Skeletal muscle satellite cell (primary cell): Measurements from ENCODE around the gene SSTR5.

Experiments used
- H3K27me3 ChIP-seq: 2 replicates; pipeline ENCODE4 v1.7.0; 2013; ENCODE audit warnings: low read length; ENCODE audit not compliant: control insufficient read depth, insufficient read depth
- H3K36me3 ChIP-seq: 2 replicates; pipeline ENCODE4 v1.7.0; 2013; ENCODE audit warnings: mild to moderate bottlenecking, control low read depth, low read length; ENCODE audit not compliant: insufficient read depth
- H3K4me1 ChIP-seq: 2 replicates; pipeline ENCODE4 v1.7.0; 2013; ENCODE audit warnings: low read length; ENCODE audit not compliant: control insufficient read depth, insufficient read depth
- H3K4me2 ChIP-seq: 2 replicates; pipeline ENCODE4 v1.7.0; 2013; ENCODE audit warnings: mild to moderate bottlenecking, low read length
- H3K4me3 ChIP-seq: 2 replicates; pipeline ENCODE4 v1.7.0; 2013; ENCODE audit warnings: low read length
- H3K9ac ChIP-seq: 2 replicates; pipeline ENCODE4 v1.7.0; 2013; ENCODE audit warnings: mild to moderate bottlenecking, low read depth, low read length, moderate library complexity
- H3K9me3 ChIP-seq: replicated peaks from 2 replicates; pipeline ENCODE4 v1.7.0; 2013; ENCODE audit warnings: mild to moderate bottlenecking, control low read depth, low read length

Gene SSTR5

GRCh38 chr16:1103636-1103980, 31.1 kb downstream of the SSTR5 start:
- H3K4me1 ChIP-seq: peaks cover 2% of the 10 kb centered on the region
- H3K36me3 ChIP-seq: no peaks in the 10 kb centered on the region
- no peak overlapping the region for H3K4me3 ChIP-seq
- H3K27me3 ChIP-seq: peaks cover 32% of the 10 kb centered on the region
- no peaks in the 10 kb centered on the region for H3K9me3 ChIP-seq
- no peak overlapping the region for H3K4me2 ChIP-seq
- no peak overlapping the region for H3K9ac ChIP-seq

GRCh38 chr16:1105888-1106620, 33.5 kb downstream of the SSTR5 start:
- Histone ChIP-seq H3K4me3 (no peak overlapping the region), H3K4me1 (peaks cover 2% of the 10 kb centered on the region), H3K27me3 (peaks cover 54% of the 10 kb centered on the region), H3K4me2 (no peak overlapping the region), H3K9me3 (no peaks in the 10 kb centered on the region), H3K36me3 (no peaks in the 10 kb centered on the region), H3K9ac (no peak overlapping the region)

- H3K4me1 ChIP-seq: peaks cover 2% of the 10 kb centered on the region
- H3K9me3 ChIP-seq: no peaks in the 10 kb centered on the region
- no peaks in the 10 kb centered on the region for H3K36me3 ChIP-seq
- peaks cover 57% of the 10 kb centered on the region for H3K27me3 ChIP-seq
- no peak overlapping the region for H3K9ac ChIP-seq
- H3K4me2 ChIP-seq: no peak overlapping the region
- no peak overlapping the region for H3K4me3 ChIP-seq
Observed at GRCh38 chr16:1106659-1107058, 34.1 kb downstream of the SSTR5 start.

GRCh38 chr16:1107141-1107540, 34.6 kb downstream of the SSTR5 start:
- peaks cover 62% of the 10 kb centered on the region for H3K27me3 ChIP-seq
- H3K4me1 ChIP-seq: peaks cover 2% of the 10 kb centered on the region
- no peaks in the 10 kb centered on the region for H3K9me3 ChIP-seq
- no peaks in the 10 kb centered on the region for H3K36me3 ChIP-seq
- no peak overlapping the region for H3K9ac ChIP-seq
- no peak overlapping the region for H3K4me2 ChIP-seq
- no peak overlapping the region for H3K4me3 ChIP-seq

- H3K4me3 ChIP-seq: no peak overlapping the region
- H3K9ac ChIP-seq: no peak overlapping the region
- no peaks in the 10 kb centered on the region for H3K9me3 ChIP-seq
- H3K4me1 ChIP-seq: peaks cover 2% of the 10 kb centered on the region
- no peaks in the 10 kb centered on the region for H3K36me3 ChIP-seq
- H3K4me2 ChIP-seq: no peak overlapping the region
- H3K27me3 ChIP-seq: peaks cover 67% of the 10 kb centered on the region
Observed at GRCh38 chr16:1107731-1108130, 35.2 kb downstream of the SSTR5 start.

- H3K4me1 ChIP-seq: no peaks in the 10 kb centered on the region
- no peaks in the 10 kb centered on the region for H3K36me3 ChIP-seq
- H3K9me3 ChIP-seq: no peaks in the 10 kb centered on the region
- H3K4me2 ChIP-seq: no peak overlapping the region
- H3K27me3 ChIP-seq: peaks cover 76% of the 10 kb centered on the region
- no peak overlapping the region for H3K9ac ChIP-seq
- no peak overlapping the region for H3K4me3 ChIP-seq
Observed at GRCh38 chr16:1108299-1109252, 36.0 kb downstream of the SSTR5 start.

- Histone ChIP-seq H3K9me3 (no peaks in the 10 kb centered on the region), H3K36me3 (no peaks in the 10 kb centered on the region), H3K4me1 (no peaks in the 10 kb centered on the region), H3K4me3 (no peak overlapping the region), H3K9ac (no peak overlapping the region), H3K4me2 (no peak overlapping the region), H3K27me3 (peaks cover 72% of the 10 kb centered on the region)
Observed at GRCh38 chr16:1109648-1110047, 37.1 kb downstream of the SSTR5 start.

- Histone ChIP-seq H3K4me2 (no peak overlapping the region), H3K36me3 (no peaks in the 10 kb centered on the region), H3K4me3 (no peak overlapping the region), H3K27me3 (peaks cover 59% of the 10 kb centered on the region), H3K9ac (no peak overlapping the region), H3K9me3 (no peaks in the 10 kb centered on the region), H3K4me1 (no peaks in the 10 kb centered on the region)
Observed at GRCh38 chr16:1112506-1113184, 40.1 kb downstream of the SSTR5 start.

- Histone ChIP-seq H3K27me3 (peaks cover 55% of the 10 kb centered on the region), H3K9ac (no peak overlapping the region), H3K36me3 (no peaks in the 10 kb centered on the region), H3K9me3 (no peaks in the 10 kb centered on the region), H3K4me3 (no peak overlapping the region), H3K4me1 (no peaks in the 10 kb centered on the region), H3K4me2 (no peak overlapping the region)
Observed at GRCh38 chr16:1113489-1113888, 40.9 kb downstream of the SSTR5 start.

GRCh38 chr16:1113889-1114526, 41.5 kb downstream of the SSTR5 start:
- Histone ChIP-seq H3K9me3 (no peaks in the 10 kb centered on the region), H3K9ac (no peak overlapping the region), H3K36me3 (no peaks in the 10 kb centered on the region), H3K4me1 (no peaks in the 10 kb centered on the region), H3K4me2 (no peak overlapping the region), H3K27me3 (peaks cover 53% of the 10 kb centered on the region), H3K4me3 (no peak overlapping the region)

GRCh38 chr16:1116693-1117077, 44.1 kb downstream of the SSTR5 start:
- H3K9ac ChIP-seq: no peak overlapping the region

More at GRCh38 chr16:1116693-1117077, 44.1 kb downstream of the SSTR5 start:
- H3K9me3 ChIP-seq: no peaks in the 10 kb centered on the region
- no peaks in the 10 kb centered on the region for H3K4me1 ChIP-seq
- H3K36me3 ChIP-seq: no peaks in the 10 kb centered on the region
- no peak overlapping the region for H3K4me2 ChIP-seq
- H3K4me3 ChIP-seq: no peak overlapping the region
- H3K27me3 ChIP-seq: peaks cover 39% of the 10 kb centered on the region
